Measurements from ENCODE around the gene MRPL40.

The MRPL40 gene

GRCh38 chr22:19406281-19406811, 26.0 kb upstream of the MRPL40 start:
- H3K4me3 ChIP-seq (ENCODE audit: low read depth, low read length): no peak overlapping the region

GRCh38 chr22:19406846-19407245, 25.5 kb upstream of the MRPL40 start:
- no peak overlapping the region for H3K4me3 ChIP-seq (ENCODE audit: low read depth, low read length)

GRCh38 chr22:19407649-19408606, 24.4 kb upstream of the MRPL40 start:
- H3K4me3 ChIP-seq (ENCODE audit: low read depth, low read length): no peak overlapping the region

GRCh38 chr22:19410941-19411689, 21.2 kb upstream of the MRPL40 start:
- H3K4me3 ChIP-seq (ENCODE audit: low read depth, low read length): no peak overlapping the region

GRCh38 chr22:19411690-19412045, 20.7 kb upstream of the MRPL40 start:
- H3K4me3 ChIP-seq (ENCODE audit: low read depth, low read length): no peak overlapping the region

- no peak overlapping the region for H3K4me3 ChIP-seq (ENCODE audit: low read depth, low read length)
Observed at GRCh38 chr22:19412478-19412877, 19.9 kb upstream of the MRPL40 start.

GRCh38 chr22:19412923-19413322, 19.4 kb upstream of the MRPL40 start:
- H3K4me3 ChIP-seq (ENCODE audit: low read depth, low read length): no peak overlapping the region

- H3K4me3 ChIP-seq (ENCODE audit: low read depth, low read length): no peak overlapping the region
Observed at GRCh38 chr22:19419086-19419463, 13.3 kb upstream of the MRPL40 start.

GRCh38 chr22:19419464-19420178, 12.7 kb upstream of the MRPL40 start:
- no peak overlapping the region for H3K4me3 ChIP-seq (ENCODE audit: low read depth, low read length)

- H3K4me3 ChIP-seq (ENCODE audit: low read depth, low read length): no peak overlapping the region
Observed at GRCh38 chr22:19420321-19420720, 12.0 kb upstream of the MRPL40 start.

- no peak overlapping the region for H3K4me3 ChIP-seq (ENCODE audit: low read depth, low read length)
Observed at GRCh38 chr22:19422440-19423301, 9.7 kb upstream of the MRPL40 start.

GRCh38 chr22:19424186-19424500, 8.2 kb upstream of the MRPL40 start:
- no peak overlapping the region for H3K4me3 ChIP-seq (ENCODE audit: low read depth, low read length)

GRCh38 chr22:19429950-19430889, 2.1 kb upstream of the MRPL40 start:
- peak overlapping the region; percentile 85 for H3K4me3 ChIP-seq (ENCODE audit: low read depth, low read length)

- peak overlapping the region; percentile 85 for H3K4me3 ChIP-seq (ENCODE audit: low read depth, low read length)
Observed at GRCh38 chr22:19430890-19431541, 1.3 kb upstream of the MRPL40 start.

GRCh38 chr22:19431649-19432132, 654 bp upstream of the MRPL40 start, which contains the start of gene HIRA:
Gene HIRA, minus strand, starts transcription at chr22:19431733. Its CDS starts 257 bp downstream, at chr22:19431476.
- H3K4me3 ChIP-seq (ENCODE audit: low read depth, low read length): peak within 1 kb of the TSS; percentile 88

- no peak overlapping the region for H3K4me3 ChIP-seq (ENCODE audit: low read depth, low read length)
Observed at GRCh38 chr22:19434401-19434800, 2.1 kb downstream of the MRPL40 start.

GRCh38 chr22:19434829-19435580, 2.7 kb downstream of the MRPL40 start:
- no peak overlapping the region for H3K4me3 ChIP-seq (ENCODE audit: low read depth, low read length)
